Right renal pelvis (tissue), 4 donors: ENCODE measurements around the gene DCLK2. TPM values are rescaled to one million over a fixed set of nuclear protein-coding genes. Genes with fewer than 3 reads are reported as not detected.
A peak's percentile ranks its signal among the peaks of the same experiment; 100 is the strongest.
"Not testable (repeated sequence)": the region's sequence is repeated elsewhere in the genome, so short reads cannot be mapped to it uniquely, and the experiment has no call there.

Source experiments
- DNase-seq, 4 donors: peaks; one replicate each; pipeline ENCODE4 v3.0.0-alpha.2; 2013; ENCODE audit warnings: low read depth in 4 of 4, low spot score in 3 of 4, missing footprints in 1 of 4
- polyA plus RNA-seq, 4 donors: library from polyadenylated mRNA; unstranded; fragments of 120-200 nt; gene quantifications; one replicate each; pipeline ENCODE4 v1.2.1, GENCODE V29; 2013; ENCODE audit not compliant: insufficient read length in 4 of 4

DCLK2 gene
- polyA plus RNA-seq, 4 donors = 10.5 to 13.0 (median 12.4) TPM

GRCh38 chr4:150197256-150197655, 119.0 kb downstream of the DCLK2 start:
- not testable (repeated sequence) for DNase-seq

- no peak for DNase-seq
These were observed 120.8 kb downstream of the DCLK2 start for GRCh38 chr4:150199056-150199455.

- DNase-seq = no peak
These were observed 126.8 kb downstream of the DCLK2 start for GRCh38 chr4:150205016-150205415.

- DNase-seq = no peak
These were observed 128.0 kb downstream of the DCLK2 start for GRCh38 chr4:150206265-150206664.

GRCh38 chr4:150206954-150207353, 128.7 kb downstream of the DCLK2 start:
- no peak for DNase-seq

- no peak for DNase-seq
These were observed 129.6 kb downstream of the DCLK2 start for GRCh38 chr4:150207871-150208270.

GRCh38 chr4:150209140-150209829, 131.0 kb downstream of the DCLK2 start:
- DNase-seq = peak in 1 of 4 donors; percentile 40

- DNase-seq = no peak
These were observed 132.8 kb downstream of the DCLK2 start for GRCh38 chr4:150211016-150211415.

GRCh38 chr4:150211799-150212445, 133.7 kb downstream of the DCLK2 start:
- DNase-seq = peak in 1 of 4 donors; percentile 31

- no peak for DNase-seq
These were observed 134.2 kb downstream of the DCLK2 start for GRCh38 chr4:150212485-150212884.

GRCh38 chr4:150212927-150213326, 134.7 kb downstream of the DCLK2 start:
- no peak for DNase-seq

- no peak for DNase-seq
These were observed 137.4 kb downstream of the DCLK2 start for GRCh38 chr4:150215601-150216000.

- DNase-seq = no peak
These were observed 138.5 kb downstream of the DCLK2 start for GRCh38 chr4:150216726-150217125.

- DNase-seq = no peak
These were observed 138.9 kb downstream of the DCLK2 start for GRCh38 chr4:150217192-150217591.

- DNase-seq = no peak
These were observed 139.6 kb downstream of the DCLK2 start for GRCh38 chr4:150217808-150218207.

- no peak for DNase-seq
These were observed 140.2 kb downstream of the DCLK2 start for GRCh38 chr4:150218447-150218846.

- no peak for DNase-seq
These were observed 141.6 kb downstream of the DCLK2 start for GRCh38 chr4:150219841-150220240.

- no peak for DNase-seq
These were observed 146.8 kb downstream of the DCLK2 start for GRCh38 chr4:150224896-150225591.

GRCh38 chr4:150229520-150229919, 151.3 kb downstream of the DCLK2 start:
- DNase-seq = no peak

- DNase-seq = no peak
These were observed 152.3 kb downstream of the DCLK2 start for GRCh38 chr4:150230561-150230960.

- DNase-seq = no peak
These were observed 153.0 kb downstream of the DCLK2 start for GRCh38 chr4:150231107-150231770.
